ENCODE results near the gene CDCP1. TPM values are rescaled to one million over a fixed set of nuclear protein-coding genes. Genes with fewer than 3 reads are reported as not detected.

Gene CDCP1
- total and polyA plus RNA-seq, 5 experiments from 2014 or later = 0.07 TPM; not detected in 4

GRCh38 chr3:45127130-45127822 is 18.9 kb downstream of the CDCP1 start:
- no peak for DNase-seq
- Mint-ChIP-seq H3K27ac (no peak overlapping the region), H3K27me3 (peaks cover 5 to 38% (median 11%) of the 10 kb centered on the region in 5 donors), H3K4me3 (no peak overlapping the region), H3K9me3 (no peaks in the 10 kb centered on the region), H3K36me3 (no peaks in the 10 kb centered on the region), H3K4me1 (peaks cover 0 to 7% (median 2%) of the 10 kb centered on the region in 4 donors)
- ATAC-seq = no peak
- POLR2A ChIA-PET = interaction anchor here (0.7 kb wide), 1 partner anchor 9 kb away, joined by 3 read pairs; no protein-coding TSS in a partner anchor

DNA sequence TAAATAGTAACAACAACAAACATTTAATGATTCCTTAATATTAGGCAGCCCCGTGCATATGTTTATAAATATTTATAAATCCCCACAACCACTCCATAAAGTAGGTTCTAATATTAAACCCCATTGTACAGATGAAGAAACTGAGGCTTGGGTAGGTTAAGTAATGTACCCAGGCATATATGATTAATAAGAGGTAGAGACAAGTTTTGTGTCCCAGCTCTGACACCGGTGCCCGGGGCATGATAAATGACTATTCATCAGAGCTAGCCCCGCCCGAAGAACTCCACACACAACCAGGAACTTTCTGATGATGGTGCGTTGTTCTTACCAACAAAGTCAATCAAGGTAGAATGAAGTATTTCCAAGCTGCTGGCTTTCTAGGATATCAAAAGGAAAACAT is 19.4 kb downstream of the CDCP1 start:
- POLR2A ChIA-PET = no interaction called here
- no peak for ATAC-seq
- H3K27me3 Mint-ChIP-seq = peaks cover 5 to 38% (median 11%) of the 10 kb centered on the region in 5 donors
- H3K4me1 Mint-ChIP-seq = peaks cover 0 to 7% (median 2%) of the 10 kb centered on the region in 4 donors
- H3K36me3 Mint-ChIP-seq = no peaks in the 10 kb centered on the region
- H3K9me3 Mint-ChIP-seq = no peaks in the 10 kb centered on the region
- DNase-seq = no peak
- no peak overlapping the region for H3K4me3 Mint-ChIP-seq
- H3K27ac Mint-ChIP-seq = no peak overlapping the region

DNA sequence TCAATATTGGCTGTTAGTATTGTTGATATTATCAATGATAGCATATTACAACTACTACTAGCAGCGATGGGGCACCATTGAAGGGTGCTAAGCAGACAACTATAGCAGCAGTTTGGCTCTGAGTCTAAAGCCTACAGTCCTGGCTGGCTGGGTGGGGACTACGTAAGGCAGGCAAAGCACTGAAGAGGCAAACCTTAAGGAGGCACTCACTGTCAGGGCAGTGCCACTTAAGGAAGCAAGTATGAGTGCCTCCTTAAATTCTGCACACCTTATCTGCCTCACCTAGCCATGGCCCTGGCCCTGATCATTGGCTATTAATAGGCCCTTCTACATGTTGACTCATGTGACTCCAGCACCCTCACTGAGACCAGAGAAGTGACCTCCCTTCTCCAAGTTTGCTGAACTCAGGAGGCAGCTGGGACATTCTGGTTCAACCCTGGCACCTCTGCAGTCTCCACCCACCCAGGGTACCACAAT is 20.6 kb downstream of the CDCP1 start:
- Mint-ChIP-seq H3K36me3 (no peaks in the 10 kb centered on the region), H3K27ac (peak overlapping the region in 1 of 10 donors; percentile 70), H3K4me1 (peaks cover 0 to 7% (median 3%) of the 10 kb centered on the region in 4 donors), H3K27me3 (peaks cover 5 to 36% (median 8%) of the 10 kb centered on the region in 5 donors), H3K9me3 (no peaks in the 10 kb centered on the region), H3K4me3 (no peak overlapping the region)
- no peak for DNase-seq
- no peak for ATAC-seq
- POLR2A ChIA-PET = no interaction called here

- Mint-ChIP-seq H3K27ac (peak overlapping the region in 1 of 10 donors; percentile 65), H3K9me3 (no peaks in the 10 kb centered on the region), H3K36me3 (no peaks in the 10 kb centered on the region), H3K4me1 (peaks cover 0 to 7% (median 3%) of the 10 kb centered on the region in 4 donors), H3K4me3 (no peak overlapping the region), H3K27me3 (peaks cover 5 to 41% (median 8%) of the 10 kb centered on the region in 5 donors)
- ATAC-seq = no peak
- no peak for DNase-seq
- POLR2A ChIA-PET = no interaction called here
Measured at GRCh38 chr3:45124956-45125355, 21.2 kb downstream of the CDCP1 start.

DNA sequence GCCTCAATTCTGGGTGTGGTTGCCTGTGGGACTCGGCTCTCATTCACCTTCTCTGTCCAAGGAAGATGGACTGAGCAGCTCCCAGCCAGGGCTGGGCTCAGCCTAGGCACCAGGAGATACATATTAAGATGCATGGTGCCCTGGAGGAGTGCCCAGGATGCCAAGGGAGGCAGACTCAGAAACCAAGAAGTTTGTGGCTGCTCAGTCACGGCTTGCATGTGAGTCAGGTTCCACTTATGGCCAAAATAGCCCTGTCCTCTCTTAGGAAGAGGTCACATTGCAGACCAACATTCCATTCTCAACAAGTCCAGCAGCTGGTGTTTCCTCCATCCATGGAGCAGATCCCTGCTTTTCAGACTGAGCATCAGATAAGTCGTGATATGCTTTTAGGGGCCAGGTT is 21.8 kb downstream of the CDCP1 start:
- H3K36me3 Mint-ChIP-seq = no peaks in the 10 kb centered on the region
- H3K9me3 Mint-ChIP-seq = no peaks in the 10 kb centered on the region
- peaks cover 5 to 41% (median 8%) of the 10 kb centered on the region in 5 donors for H3K27me3 Mint-ChIP-seq
- H3K4me1 Mint-ChIP-seq = peaks cover 0 to 7% (median 3%) of the 10 kb centered on the region in 4 donors
- no peak overlapping the region for H3K4me3 Mint-ChIP-seq
- H3K27ac Mint-ChIP-seq = no peak overlapping the region
- ATAC-seq = no peak
- DNase-seq = no peak
- POLR2A ChIA-PET = no interaction called here

DNA sequence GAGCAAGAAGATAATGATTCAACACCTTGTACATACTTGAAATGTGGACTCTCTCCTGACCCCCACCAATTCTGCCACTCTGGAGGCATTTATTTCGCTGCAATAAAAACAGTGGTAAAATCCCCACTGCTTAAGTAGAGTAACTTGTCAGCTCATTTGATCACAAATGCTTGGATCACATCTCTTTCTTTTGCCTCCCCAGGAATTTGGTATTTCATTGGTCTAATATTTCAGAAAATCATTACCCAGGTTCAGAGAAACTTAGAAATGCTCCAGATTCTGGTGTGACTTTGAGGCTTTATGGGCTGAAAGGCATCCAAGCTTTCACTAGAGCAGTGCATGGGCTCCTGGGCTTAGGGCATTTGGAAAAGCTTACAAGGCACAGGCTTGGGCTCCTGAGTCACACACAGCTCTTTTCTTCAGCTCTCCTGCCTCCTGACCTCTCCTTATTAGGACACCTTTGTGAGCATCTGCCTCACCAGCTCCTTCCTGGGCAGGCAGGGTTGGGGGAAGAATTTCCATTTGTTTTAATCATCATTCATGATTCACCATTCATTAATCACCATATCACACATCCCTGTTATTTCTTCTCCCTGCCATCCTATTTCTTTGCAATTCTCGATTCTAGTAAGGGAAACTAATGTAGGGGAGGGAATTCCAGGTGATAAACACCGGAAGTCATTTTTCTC is 22.5 kb downstream of the CDCP1 start:
- Mint-ChIP-seq H3K4me3 (no peak overlapping the region), H3K4me1 (peaks cover 3 to 13% (median 6%) of the 10 kb centered on the region in 4 donors), H3K9me3 (no peaks in the 10 kb centered on the region), H3K27me3 (peaks cover 5 to 41% (median 8%) of the 10 kb centered on the region in 5 donors), H3K27ac (no peak overlapping the region), H3K36me3 (no peaks in the 10 kb centered on the region)
- ATAC-seq (no peak), DNase-seq (no peak)
- POLR2A ChIA-PET = no interaction called here

- peaks cover 5 to 41% (median 8%) of the 10 kb centered on the region in 5 donors for H3K27me3 Mint-ChIP-seq
Measured at GRCh38 chr3:45123030-45123429, 23.1 kb downstream of the CDCP1 start.

GRCh38 chr3:45120359-45121158 is 25.6 kb downstream of the CDCP1 start:
- no peak for ATAC-seq
- H3K4me3 Mint-ChIP-seq = no peak overlapping the region
- H3K27ac Mint-ChIP-seq = no peak overlapping the region
- H3K27me3 Mint-ChIP-seq = peaks cover 3 to 31% (median 5%) of the 10 kb centered on the region in 5 donors
- no peak for DNase-seq
- no peaks in the 10 kb centered on the region for H3K9me3 Mint-ChIP-seq
- H3K36me3 Mint-ChIP-seq = no peaks in the 10 kb centered on the region
- POLR2A ChIA-PET = no interaction called here
- H3K4me1 Mint-ChIP-seq = peaks cover 15 to 22% (median 19%) of the 10 kb centered on the region in 4 donors

More at GRCh38 chr3:45123030-45123429, 23.1 kb downstream of the CDCP1 start:
- Mint-ChIP-seq H3K4me1 (peaks cover 10 to 20% (median 13%) of the 10 kb centered on the region in 4 donors), H3K36me3 (no peaks in the 10 kb centered on the region), H3K4me3 (no peak overlapping the region), H3K9me3 (no peaks in the 10 kb centered on the region), H3K27ac (no peak overlapping the region)
- DNase-seq (no peak), ATAC-seq (no peak)
- POLR2A ChIA-PET = no interaction called here

DNA sequence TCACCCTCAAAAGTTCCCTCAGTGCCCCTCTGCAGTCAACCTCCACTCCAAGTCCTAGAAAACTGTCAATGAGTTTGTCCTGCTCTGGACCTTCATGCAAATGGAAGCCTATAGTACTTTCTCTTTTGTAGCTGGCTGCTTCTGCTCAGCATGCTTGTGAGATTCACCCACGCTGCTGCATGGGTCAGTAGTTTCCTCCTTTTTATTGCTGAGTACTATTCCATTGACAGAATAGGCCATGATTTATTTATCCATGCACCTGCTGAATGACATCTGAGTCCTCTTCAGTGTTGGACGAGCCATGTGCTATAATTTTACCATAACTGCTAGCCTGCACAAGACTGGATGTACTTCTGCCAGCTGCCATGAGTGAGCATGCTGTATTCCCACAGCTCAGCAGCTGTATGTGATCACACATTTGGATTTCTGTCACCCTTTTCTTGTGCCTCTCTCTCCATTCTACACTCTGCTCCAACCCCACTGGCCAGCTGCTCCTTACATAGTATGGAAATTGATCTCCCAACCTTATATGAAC is 26.3 kb downstream of the CDCP1 start:
- Mint-ChIP-seq H3K36me3 (no peaks in the 10 kb centered on the region), H3K4me3 (no peak overlapping the region), H3K27ac (no peak overlapping the region), H3K27me3 (peaks cover 3 to 27% (median 4%) of the 10 kb centered on the region in 5 donors), H3K4me1 (peaks cover 15 to 22% (median 20%) of the 10 kb centered on the region in 4 donors), H3K9me3 (no peaks in the 10 kb centered on the region)
- DNase-seq (no peak), ATAC-seq (no peak)
- POLR2A ChIA-PET = no interaction called here

GRCh38 chr3:45119376-45119775 is 26.8 kb downstream of the CDCP1 start:
- peaks cover 15 to 23% (median 20%) of the 10 kb centered on the region in 4 donors for H3K4me1 Mint-ChIP-seq
- H3K36me3 Mint-ChIP-seq = no peaks in the 10 kb centered on the region
- H3K27me3 Mint-ChIP-seq = peaks cover 2 to 22% (median 2%) of the 10 kb centered on the region in 5 donors
- no peak overlapping the region for H3K27ac Mint-ChIP-seq
- POLR2A ChIA-PET = no interaction called here
- ATAC-seq (no peak), DNase-seq (no peak)
- H3K9me3 Mint-ChIP-seq = no peaks in the 10 kb centered on the region
- no peak overlapping the region for H3K4me3 Mint-ChIP-seq

DNA sequence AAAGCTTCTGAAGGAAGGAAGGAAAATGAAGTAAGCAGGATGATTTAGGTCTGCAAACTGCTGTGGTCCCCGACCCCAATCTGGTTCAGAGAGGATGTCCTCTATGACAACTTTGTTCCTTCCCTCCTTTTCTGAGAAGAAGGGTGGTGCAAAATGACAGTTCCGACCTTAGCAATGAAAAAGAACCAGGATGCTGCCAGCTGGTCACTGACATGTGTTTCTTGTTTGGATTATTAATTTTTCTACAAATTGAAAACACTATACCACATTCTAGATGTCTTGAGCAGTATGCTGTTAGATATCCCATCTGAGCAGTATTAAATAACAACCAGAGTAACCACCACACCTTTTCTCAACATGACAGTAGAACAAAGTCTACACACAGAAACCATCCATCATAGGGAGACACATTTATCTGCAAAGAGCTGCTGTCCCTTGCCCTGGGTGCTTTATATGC is 27.5 kb downstream of the CDCP1 start:
- Mint-ChIP-seq H3K9me3 (no peaks in the 10 kb centered on the region), H3K27me3 (peaks cover 0 to 15% (median 2%) of the 10 kb centered on the region in 5 donors), H3K27ac (peak overlapping the region in 4 of 10 donors; percentile 43 to 84 (median 60)), H3K36me3 (no peaks in the 10 kb centered on the region), H3K4me3 (peak overlapping the region in 6 of 10 donors; percentile 38 to 55 (median 46)), H3K4me1 (peaks cover 15 to 27% (median 21%) of the 10 kb centered on the region in 4 donors)
- POLR2A ChIA-PET = interaction anchor here (0.6 to 2.2 kb wide), 3 partner anchors 13 to 27 kb away, joined by 3 to 13 read pairs (median 5); no protein-coding TSS in a partner anchor
- ATAC-seq (no peak), DNase-seq (no peak)

- H3K4me1 Mint-ChIP-seq = peaks cover 21 to 43% (median 33%) of the 10 kb centered on the region in 4 donors
- ATAC-seq (no peak), DNase-seq (no peak)
- POLR2A ChIA-PET = no interaction called here
- no peaks in the 10 kb centered on the region for H3K36me3 Mint-ChIP-seq
- no peak overlapping the region for H3K27ac Mint-ChIP-seq
- H3K9me3 Mint-ChIP-seq = peaks cover 0 to 2% (median 0%) of the 10 kb centered on the region in 9 donors
- peaks cover 0 to 12% (median 1%) of the 10 kb centered on the region in 5 donors for H3K27me3 Mint-ChIP-seq
- H3K4me3 Mint-ChIP-seq = no peak overlapping the region
Measured at GRCh38 chr3:45116350-45116749, 29.8 kb downstream of the CDCP1 start.

Measured in naive thymus-derived CD8-positive, alpha-beta T cell (primary cell).